AG04449 (cell line): Measurements from ENCODE around the gene SLC27A4.
A peak's percentile ranks its signal among the peaks of the same experiment; 100 is the strongest.

Experiments
- CTCF ChIA-PET: fragments of 350-600 bp; formaldehyde crosslinking; extraction: SDS; loops from one replicate; lab custom pipeline; 2021; ENCODE audit warnings: antibody characterized with exemption; lab: Yijun Ruan, JAX
- POLR2A ChIA-PET: fragments of 400-600, 350-600 bp; formaldehyde crosslinking; extraction: SDS; loops from one replicate; lab custom pipeline; 2020; ENCODE audit warnings: antibody characterized with exemption, inconsistent platforms; lab: Yijun Ruan, JAX
- DNase-seq: peaks from one replicate; pipeline ENCODE4 v3.0.0-alpha.2; 2010; ENCODE audit warnings: low read depth, low spot score
- H3K4me3 ChIP-seq: 2 replicates; pipeline ENCODE4 v1.5.1; 2011; ENCODE audit warnings: low read depth, mild to moderate bottlenecking, control low read depth, low read length
- TF ChIP-seq, protein P1 (sequence below): IDR thresholded peaks from one replicate; pipeline ENCODE4 v1.5.1; 2011; ENCODE audit warnings: mild to moderate bottlenecking, moderate library complexity, low read length, control low read depth, inconsistent platforms; ENCODE audit not compliant: insufficient read depth; ENCODE audit errors: missing control alignments

Gene SLC27A4

DNA sequence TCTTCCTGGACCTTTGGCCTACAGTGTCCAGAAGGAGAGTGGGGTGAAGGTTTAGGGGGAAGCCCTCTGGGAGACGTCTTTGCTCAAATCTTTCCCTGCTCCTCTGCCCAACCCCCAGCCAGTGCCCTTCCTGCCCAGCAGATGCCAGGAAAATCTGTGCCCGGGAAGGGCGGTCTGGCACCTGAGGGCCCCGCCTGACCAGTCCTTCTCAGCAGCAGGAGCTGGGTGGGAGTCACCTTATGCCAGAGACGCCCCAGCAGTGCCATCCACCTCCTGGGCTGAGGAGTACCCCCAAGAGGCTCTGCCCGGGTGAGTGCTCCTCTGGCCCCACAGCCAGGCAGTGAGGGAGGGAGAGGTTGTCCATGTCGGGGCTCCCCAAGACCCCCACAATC, 65.4 kb downstream of the SLC27A4 start:
- CTCF ChIA-PET = interaction anchor here (0.8 to 7.5 kb wide), 4 partner anchors 8 to 43 kb away, joined by 3 to 80 read pairs (median 4); partner anchors contain the start of gene CERCAM
- POLR2A ChIA-PET = interaction anchor here (0.6 kb wide), 1 partner anchor 1332 kb away, joined by 3 read pairs; no protein-coding TSS in a partner anchor
- no peak overlapping the region for H3K4me3 ChIP-seq
- no peak for DNase-seq
- TF ChIP-seq, protein P1, sequence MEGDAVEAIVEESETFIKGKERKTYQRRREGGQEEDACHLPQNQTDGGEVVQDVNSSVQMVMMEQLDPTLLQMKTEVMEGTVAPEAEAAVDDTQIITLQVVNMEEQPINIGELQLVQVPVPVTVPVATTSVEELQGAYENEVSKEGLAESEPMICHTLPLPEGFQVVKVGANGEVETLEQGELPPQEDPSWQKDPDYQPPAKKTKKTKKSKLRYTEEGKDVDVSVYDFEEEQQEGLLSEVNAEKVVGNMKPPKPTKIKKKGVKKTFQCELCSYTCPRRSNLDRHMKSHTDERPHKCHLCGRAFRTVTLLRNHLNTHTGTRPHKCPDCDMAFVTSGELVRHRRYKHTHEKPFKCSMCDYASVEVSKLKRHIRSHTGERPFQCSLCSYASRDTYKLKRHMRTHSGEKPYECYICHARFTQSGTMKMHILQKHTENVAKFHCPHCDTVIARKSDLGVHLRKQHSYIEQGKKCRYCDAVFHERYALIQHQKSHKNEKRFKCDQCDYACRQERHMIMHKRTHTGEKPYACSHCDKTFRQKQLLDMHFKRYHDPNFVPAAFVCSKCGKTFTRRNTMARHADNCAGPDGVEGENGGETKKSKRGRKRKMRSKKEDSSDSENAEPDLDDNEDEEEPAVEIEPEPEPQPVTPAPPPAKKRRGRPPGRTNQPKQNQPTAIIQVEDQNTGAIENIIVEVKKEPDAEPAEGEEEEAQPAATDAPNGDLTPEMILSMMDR = no peak

DNA sequence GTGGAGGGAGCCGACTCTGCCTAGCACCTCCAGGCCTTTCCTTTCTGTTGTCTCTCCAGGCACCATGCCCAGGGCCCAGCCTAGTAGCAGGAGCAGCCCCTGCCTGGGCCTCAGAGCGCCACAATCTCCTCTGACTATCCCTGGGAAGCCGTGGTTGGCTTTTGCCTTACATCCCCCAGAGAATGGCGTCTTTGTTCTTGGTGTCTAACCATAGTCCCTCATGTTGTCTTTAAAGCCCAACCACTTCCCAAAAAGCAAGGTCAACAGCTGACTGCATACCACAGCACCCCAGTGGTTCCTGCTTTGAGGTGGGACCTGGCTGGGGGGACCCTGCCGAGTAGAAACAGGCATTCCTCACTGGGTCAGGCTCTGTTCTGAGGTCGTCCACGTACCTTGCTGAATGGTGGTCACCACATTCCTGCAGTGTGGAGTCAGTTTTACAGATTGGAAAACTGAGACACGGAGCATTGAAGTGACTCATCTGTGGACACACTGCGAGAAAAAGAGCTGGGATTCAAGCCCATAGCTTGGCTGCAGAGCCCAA, 66.6 kb downstream of the SLC27A4 start:
- TF ChIP-seq, protein P1 = no peak
- POLR2A ChIA-PET = interaction anchor here (0.8 kb wide), 1 partner anchor 14 kb away, joined by 3 read pairs; the partner anchor contains the start of gene CERCAM
- DNase-seq = no peak
- H3K4me3 ChIP-seq = no peak overlapping the region
- CTCF ChIA-PET = interaction anchor here (0.8 to 7.5 kb wide), 9 partner anchors 9 to 169 kb away, joined by 3 to 80 read pairs (median 3); partner anchors contain the start of gene CERCAM

DNA sequence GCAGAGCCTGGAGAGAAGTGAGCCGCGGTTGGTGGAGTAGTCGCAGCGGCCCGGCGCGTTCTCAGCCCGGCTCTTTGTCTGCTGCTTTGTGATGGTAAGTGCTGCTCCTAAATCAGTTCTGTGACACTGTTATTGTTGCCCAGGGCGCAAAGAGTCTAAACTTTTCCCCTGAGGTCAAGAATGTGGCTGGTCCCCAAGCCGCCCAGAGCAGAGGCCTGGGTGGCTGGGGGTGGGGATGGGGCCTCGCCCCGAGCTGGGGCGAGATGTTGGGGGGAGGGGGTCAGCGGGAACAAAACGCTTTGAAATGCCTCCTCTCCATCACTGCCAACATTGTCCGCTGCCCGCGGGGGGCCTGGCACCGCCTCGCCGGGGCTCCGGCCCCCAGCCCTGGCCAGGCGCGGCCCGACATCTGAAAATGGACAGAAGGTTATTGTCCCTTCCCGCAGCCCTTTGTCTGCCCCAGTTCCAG, 68.7 kb downstream of the SLC27A4 start:
- no peak for DNase-seq
- TF ChIP-seq, protein P1 = no peak
- CTCF ChIA-PET = interaction anchor here (0.7 to 7.5 kb wide), 6 partner anchors 11 to 113 kb away, joined by 3 to 80 read pairs (median 18); partner anchors contain the start of gene CERCAM
- H3K4me3 ChIP-seq = no peak overlapping the region
- POLR2A ChIA-PET = no interaction called here

DNA sequence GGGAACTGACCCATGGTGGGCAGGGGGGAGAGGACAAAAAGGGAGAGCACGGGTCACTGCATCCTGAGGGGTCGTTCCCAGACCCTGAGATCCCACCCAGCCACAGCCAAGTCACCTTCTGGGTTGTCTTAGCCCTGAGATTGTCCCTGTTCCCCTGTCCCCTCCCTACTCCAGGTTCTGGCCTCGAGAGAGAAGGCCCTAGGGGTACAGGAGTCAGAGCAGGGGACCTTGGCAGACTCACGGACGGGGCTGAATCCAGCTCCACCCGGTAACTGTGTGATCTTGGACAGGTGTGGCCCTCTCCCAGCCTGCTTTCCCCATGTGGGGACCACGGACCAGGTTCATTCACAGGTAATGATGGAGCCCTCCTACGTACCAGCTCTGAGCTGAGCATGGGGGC, 69.1 kb downstream of the SLC27A4 start:
- TF ChIP-seq, protein P1 = no peak
- CTCF ChIA-PET = interaction anchor here (0.6 to 7.5 kb wide), 9 partner anchors 8 to 683 kb away, joined by 3 to 80 read pairs (median 4); partner anchors contain the start of gene CERCAM
- POLR2A ChIA-PET = interaction anchor here (0.8 to 2.0 kb wide), 3 partner anchors 9 to 37 kb away, joined by 3 to 8 read pairs (median 3); partner anchors contain the start of gene CERCAM
- no peak overlapping the region for H3K4me3 ChIP-seq
- no peak for DNase-seq

DNA sequence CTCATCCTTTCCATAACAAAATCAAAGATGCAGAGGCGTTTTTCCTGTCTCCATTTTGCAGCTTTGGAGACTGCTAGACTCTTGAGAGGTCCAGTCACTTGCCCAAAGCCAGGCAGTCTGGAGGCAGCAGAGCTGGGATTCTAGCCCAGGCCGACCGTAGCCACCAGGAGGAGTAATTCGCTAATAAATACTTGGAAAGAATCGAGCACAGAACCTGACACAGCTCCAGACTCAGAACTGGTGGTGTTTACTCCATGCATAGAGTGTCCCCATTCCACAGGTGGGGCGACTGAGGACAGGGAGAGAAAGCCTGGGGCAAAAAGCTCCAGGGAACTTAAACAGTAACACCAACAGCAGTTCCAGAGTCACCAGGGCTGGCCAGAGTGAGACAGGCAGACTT, 69.7 kb downstream of the SLC27A4 start:
- CTCF ChIA-PET = interaction anchor here (0.6 to 7.5 kb wide), 12 partner anchors 9 to 682 kb away, joined by 3 to 80 read pairs (median 4); partner anchors contain the start of gene CERCAM
- no peak overlapping the region for H3K4me3 ChIP-seq
- no peak for DNase-seq
- TF ChIP-seq, protein P1 = peak; percentile 34
- POLR2A ChIA-PET = interaction anchor here (0.8 to 2.0 kb wide), 3 partner anchors 9 to 38 kb away, joined by 3 to 8 read pairs (median 3); partner anchors contain the start of gene CERCAM
